OCI-LY1 (cell line): ENCODE results near the gene SLC18B1.

Experiments used
- EZH2 ChIP-seq: fragments of 200-600 bp; sonication (generic), shearing (Covaris generic); IDR thresholded peaks from 2 replicates; pipeline ENCODE4 v1.8.0; 2017; ENCODE audit warnings: borderline replicate concordance, mixed run types, mild to moderate bottlenecking, antibody characterized with exemption, low read length, moderate library complexity, mixed read lengths
- TF ChIP-seq, protein P1 (sequence below): fragments of 200-600 bp; sonication (generic), shearing (Covaris generic); IDR thresholded peaks from 2 replicates; pipeline ENCODE4 v1.5.1; 2017; ENCODE audit warnings: mild to moderate bottlenecking, antibody characterized with exemption, low read length, moderate library complexity, mixed read lengths

DNA sequence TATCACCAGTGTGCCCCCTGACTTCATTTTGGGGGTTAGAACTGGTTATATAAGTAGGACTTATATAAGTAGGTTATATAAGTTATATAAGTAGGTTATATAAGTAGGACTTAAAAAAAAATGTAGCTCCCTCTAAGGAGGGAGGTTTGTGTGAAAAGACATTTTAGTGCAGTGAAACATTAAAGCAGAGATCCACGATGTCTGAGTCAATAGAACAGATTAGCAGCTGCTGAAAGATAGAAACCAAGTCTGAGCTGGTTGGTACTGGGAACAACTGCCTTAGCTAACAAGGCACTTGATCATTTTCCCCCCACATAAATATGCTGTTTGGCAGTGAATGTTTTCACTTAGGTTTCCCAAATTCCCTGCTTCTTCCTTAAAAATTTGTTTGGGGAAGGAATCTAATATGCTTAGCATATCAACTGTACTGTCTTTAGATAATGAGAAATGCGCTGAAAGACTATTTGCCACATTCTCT is 13.9 kb upstream of the SLC18B1 start:
- TF ChIP-seq, protein P1, sequence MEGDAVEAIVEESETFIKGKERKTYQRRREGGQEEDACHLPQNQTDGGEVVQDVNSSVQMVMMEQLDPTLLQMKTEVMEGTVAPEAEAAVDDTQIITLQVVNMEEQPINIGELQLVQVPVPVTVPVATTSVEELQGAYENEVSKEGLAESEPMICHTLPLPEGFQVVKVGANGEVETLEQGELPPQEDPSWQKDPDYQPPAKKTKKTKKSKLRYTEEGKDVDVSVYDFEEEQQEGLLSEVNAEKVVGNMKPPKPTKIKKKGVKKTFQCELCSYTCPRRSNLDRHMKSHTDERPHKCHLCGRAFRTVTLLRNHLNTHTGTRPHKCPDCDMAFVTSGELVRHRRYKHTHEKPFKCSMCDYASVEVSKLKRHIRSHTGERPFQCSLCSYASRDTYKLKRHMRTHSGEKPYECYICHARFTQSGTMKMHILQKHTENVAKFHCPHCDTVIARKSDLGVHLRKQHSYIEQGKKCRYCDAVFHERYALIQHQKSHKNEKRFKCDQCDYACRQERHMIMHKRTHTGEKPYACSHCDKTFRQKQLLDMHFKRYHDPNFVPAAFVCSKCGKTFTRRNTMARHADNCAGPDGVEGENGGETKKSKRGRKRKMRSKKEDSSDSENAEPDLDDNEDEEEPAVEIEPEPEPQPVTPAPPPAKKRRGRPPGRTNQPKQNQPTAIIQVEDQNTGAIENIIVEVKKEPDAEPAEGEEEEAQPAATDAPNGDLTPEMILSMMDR = no peak
- no peak for TF ChIP-seq EZH2
